ENCODE results near the gene GRIK2. TPM values are rescaled to one million over a fixed set of nuclear protein-coding genes. Genes with fewer than 3 reads are reported as not detected.

Gene GRIK2
- total RNA-seq, 1 donor from 2014 or later: 2.8 TPM

DNA sequence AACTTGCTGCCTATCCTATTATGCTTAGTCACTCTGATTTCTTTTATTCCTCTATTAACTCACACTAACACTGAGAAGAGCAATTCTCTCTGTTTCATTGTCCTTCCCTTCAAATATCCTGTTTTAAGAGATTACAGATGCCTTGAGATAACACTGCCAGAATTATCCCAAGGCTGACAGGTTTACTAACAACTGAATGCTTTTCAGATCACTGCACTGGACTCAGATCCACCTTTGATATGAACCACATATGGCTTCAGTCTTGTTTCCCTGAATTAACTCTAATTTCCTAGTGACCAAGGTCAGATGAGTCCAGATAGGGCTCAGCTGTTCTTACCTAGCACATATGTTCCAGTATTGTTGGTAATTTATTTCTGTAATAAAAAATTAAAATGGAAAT, 633.1 kb downstream of the GRIK2 start:
- Mint-ChIP-seq H3K4me3 (ENCODE audit: unreplicated experiment) (no peak overlapping the region), H3K4me1 (ENCODE audit: unreplicated experiment) (peaks cover 3% of the 10 kb centered on the region), H3K27ac (ENCODE audit: unreplicated experiment) (no peak overlapping the region), H3K27me3 (ENCODE audit: unreplicated experiment) (no peaks in the 10 kb centered on the region), H3K9me3 (ENCODE audit: unreplicated experiment) (no peaks in the 10 kb centered on the region), H3K36me3 (ENCODE audit: low read depth, unreplicated experiment) (no peaks in the 10 kb centered on the region)
- TF ChIP-seq, protein P1, sequence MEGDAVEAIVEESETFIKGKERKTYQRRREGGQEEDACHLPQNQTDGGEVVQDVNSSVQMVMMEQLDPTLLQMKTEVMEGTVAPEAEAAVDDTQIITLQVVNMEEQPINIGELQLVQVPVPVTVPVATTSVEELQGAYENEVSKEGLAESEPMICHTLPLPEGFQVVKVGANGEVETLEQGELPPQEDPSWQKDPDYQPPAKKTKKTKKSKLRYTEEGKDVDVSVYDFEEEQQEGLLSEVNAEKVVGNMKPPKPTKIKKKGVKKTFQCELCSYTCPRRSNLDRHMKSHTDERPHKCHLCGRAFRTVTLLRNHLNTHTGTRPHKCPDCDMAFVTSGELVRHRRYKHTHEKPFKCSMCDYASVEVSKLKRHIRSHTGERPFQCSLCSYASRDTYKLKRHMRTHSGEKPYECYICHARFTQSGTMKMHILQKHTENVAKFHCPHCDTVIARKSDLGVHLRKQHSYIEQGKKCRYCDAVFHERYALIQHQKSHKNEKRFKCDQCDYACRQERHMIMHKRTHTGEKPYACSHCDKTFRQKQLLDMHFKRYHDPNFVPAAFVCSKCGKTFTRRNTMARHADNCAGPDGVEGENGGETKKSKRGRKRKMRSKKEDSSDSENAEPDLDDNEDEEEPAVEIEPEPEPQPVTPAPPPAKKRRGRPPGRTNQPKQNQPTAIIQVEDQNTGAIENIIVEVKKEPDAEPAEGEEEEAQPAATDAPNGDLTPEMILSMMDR (IDR thresholded peaks at IDR 0.05; ENCODE audit: unreplicated experiment): no peak
- no peak for DNase-seq (ENCODE audit: low spot score)

DNA sequence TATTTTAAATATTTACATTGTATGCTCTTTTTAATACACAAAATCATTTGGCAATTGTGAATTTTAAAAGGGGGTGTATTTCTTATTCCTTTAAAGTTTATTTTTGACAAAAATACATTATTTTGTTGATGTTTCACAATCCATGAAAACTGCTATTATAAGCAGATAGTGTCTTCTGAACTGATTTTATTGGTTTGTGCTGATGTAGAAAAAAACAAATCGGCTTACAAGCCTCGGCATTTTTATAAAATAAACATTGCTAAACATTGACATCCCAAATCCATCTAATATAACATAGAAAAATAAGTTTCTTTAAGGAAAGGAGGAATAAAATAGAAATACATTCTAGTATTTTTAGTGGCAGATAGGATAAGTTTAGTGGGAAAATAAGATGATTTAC, 634.7 kb downstream of the GRIK2 start:
- Mint-ChIP-seq H3K36me3 (ENCODE audit: low read depth, unreplicated experiment) (no peaks in the 10 kb centered on the region), H3K4me1 (ENCODE audit: unreplicated experiment) (peaks cover 3% of the 10 kb centered on the region), H3K4me3 (ENCODE audit: unreplicated experiment) (no peak overlapping the region), H3K9me3 (ENCODE audit: unreplicated experiment) (no peaks in the 10 kb centered on the region), H3K27me3 (ENCODE audit: unreplicated experiment) (no peaks in the 10 kb centered on the region), H3K27ac (ENCODE audit: unreplicated experiment) (no peak overlapping the region)
- TF ChIP-seq, protein P1 (IDR thresholded peaks at IDR 0.05; ENCODE audit: unreplicated experiment): no peak
- no peak for DNase-seq (ENCODE audit: low spot score)

DNA sequence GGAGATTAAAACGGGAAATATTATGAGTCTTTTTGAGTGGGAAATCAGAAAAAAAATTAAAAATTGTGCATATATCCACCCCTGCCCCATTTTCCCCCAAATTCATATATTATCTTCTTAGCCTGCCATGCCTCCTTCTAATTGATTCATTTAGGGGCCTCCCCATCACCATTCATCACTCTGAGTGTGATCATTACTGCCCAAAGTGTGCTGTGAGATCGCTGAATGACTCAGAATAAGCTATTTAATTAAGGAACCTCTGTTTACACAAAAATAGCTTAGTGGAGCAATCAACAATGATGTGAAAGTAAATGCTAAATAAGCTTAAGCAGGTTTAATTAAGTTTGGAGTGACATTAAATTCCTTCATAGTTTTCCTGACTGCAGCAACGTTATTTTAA, 645.5 kb downstream of the GRIK2 start:
- H3K4me3 Mint-ChIP-seq (ENCODE audit: unreplicated experiment): no peak overlapping the region
- no peaks in the 10 kb centered on the region for H3K36me3 Mint-ChIP-seq (ENCODE audit: low read depth, unreplicated experiment)
- no peaks in the 10 kb centered on the region for H3K4me1 Mint-ChIP-seq (ENCODE audit: unreplicated experiment)
- TF ChIP-seq, protein P1 (IDR thresholded peaks at IDR 0.05; ENCODE audit: unreplicated experiment): no peak
- no peaks in the 10 kb centered on the region for H3K27me3 Mint-ChIP-seq (ENCODE audit: unreplicated experiment)
- no peaks in the 10 kb centered on the region for H3K9me3 Mint-ChIP-seq (ENCODE audit: unreplicated experiment)
- H3K27ac Mint-ChIP-seq (ENCODE audit: unreplicated experiment): no peak overlapping the region
- DNase-seq (ENCODE audit: low spot score): no peak

DNA sequence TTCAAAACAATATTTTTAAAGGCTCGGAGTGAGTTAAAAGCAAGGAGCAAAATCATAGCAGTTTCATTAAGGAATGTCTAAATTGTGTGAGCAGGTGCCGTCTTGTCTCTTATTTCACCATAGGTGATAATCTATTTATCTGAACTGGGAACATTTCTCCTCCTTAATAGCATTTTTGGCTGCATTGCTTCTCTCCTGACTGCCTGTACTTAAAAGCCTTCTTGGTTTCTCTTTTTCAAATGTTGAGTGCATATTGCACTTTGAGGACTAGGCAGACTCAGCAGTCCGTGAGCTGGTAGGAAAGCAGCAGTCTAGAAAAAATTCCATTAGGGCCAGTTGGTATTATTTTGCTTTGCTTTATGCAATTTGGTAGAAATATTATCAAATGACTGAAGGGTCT, 645.9 kb downstream of the GRIK2 start:
- Mint-ChIP-seq H3K4me3 (ENCODE audit: unreplicated experiment) (no peak overlapping the region), H3K36me3 (ENCODE audit: low read depth, unreplicated experiment) (no peaks in the 10 kb centered on the region), H3K9me3 (ENCODE audit: unreplicated experiment) (no peaks in the 10 kb centered on the region), H3K27me3 (ENCODE audit: unreplicated experiment) (no peaks in the 10 kb centered on the region), H3K27ac (ENCODE audit: unreplicated experiment) (no peak overlapping the region), H3K4me1 (ENCODE audit: unreplicated experiment) (no peaks in the 10 kb centered on the region)
- DNase-seq (ENCODE audit: low spot score): no peak
- TF ChIP-seq, protein P1 (IDR thresholded peaks at IDR 0.05; ENCODE audit: unreplicated experiment): no peak

DNA sequence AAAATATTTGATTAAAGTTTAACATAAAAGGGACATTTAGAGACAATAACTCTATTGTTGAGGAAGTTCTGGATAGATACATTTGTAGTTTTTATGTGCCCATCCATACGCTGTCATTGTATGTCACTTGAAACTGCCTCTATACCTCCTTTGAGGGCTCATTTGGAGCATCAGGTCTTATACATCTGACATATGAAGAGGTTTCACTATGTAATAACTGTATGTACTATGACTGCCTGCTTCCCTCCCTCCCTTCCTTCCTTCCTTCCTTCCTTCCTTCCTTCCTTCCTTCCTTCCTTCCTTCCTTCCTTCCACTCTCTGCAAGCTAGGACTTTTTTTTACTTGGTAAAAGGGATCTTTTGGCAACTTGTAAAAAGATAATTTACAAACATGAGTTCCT, 657.5 kb downstream of the GRIK2 start:
- Mint-ChIP-seq H3K4me3 (ENCODE audit: unreplicated experiment) (no peak overlapping the region), H3K27ac (ENCODE audit: unreplicated experiment) (no peak overlapping the region), H3K4me1 (ENCODE audit: unreplicated experiment) (no peaks in the 10 kb centered on the region), H3K27me3 (ENCODE audit: unreplicated experiment) (no peaks in the 10 kb centered on the region), H3K9me3 (ENCODE audit: unreplicated experiment) (no peaks in the 10 kb centered on the region), H3K36me3 (ENCODE audit: low read depth, unreplicated experiment) (no peaks in the 10 kb centered on the region)
- TF ChIP-seq, protein P1 (IDR thresholded peaks at IDR 0.05; ENCODE audit: unreplicated experiment): no peak
- no peak for DNase-seq (ENCODE audit: low spot score)

Measured in endothelial cell (in vitro differentiated cells).